ENCODE measurements around the gene LDB3.
"Not testable (repeated sequence)": the region's sequence is repeated elsewhere in the genome, so short reads cannot be mapped to it uniquely, and the experiment has no call there.

GRCh38 chr10:86735278-86735677 is 67.0 kb downstream of the LDB3 start:
- not testable (repeated sequence) for TF ChIP-seq POLR2A, CTCF (IDR thresholded peaks at IDR 0.05)
